Esophagus mucosa (tissue), 1 donor: ENCODE results near the gene JARID2. TPM values are rescaled to one million over a fixed set of nuclear protein-coding genes. Genes with fewer than 3 reads are reported as not detected.
A peak's percentile ranks its signal among the peaks of the same experiment; 100 is the strongest.
"Not testable (repeated sequence)": the region's sequence is repeated elsewhere in the genome, so short reads cannot be mapped to it uniquely, and the experiment has no call there.

Experiments
- ATAC-seq: fragments of 200-7000 bp; cut with Tn5 transposase; one replicate; pipeline ENCODE4 v1.9.1; 2020
- total RNA-seq: library from RNA; stranded (reverse); gene quantifications from one replicate; pipeline ENCODE4 v1.2.4, GENCODE V29; 2023
- donor health status: DM: yes; HTN: yes; CAD: no.

JARID2 gene
- total RNA-seq, 1 donor from 2014 or later, result 22.1 TPM

DNA sequence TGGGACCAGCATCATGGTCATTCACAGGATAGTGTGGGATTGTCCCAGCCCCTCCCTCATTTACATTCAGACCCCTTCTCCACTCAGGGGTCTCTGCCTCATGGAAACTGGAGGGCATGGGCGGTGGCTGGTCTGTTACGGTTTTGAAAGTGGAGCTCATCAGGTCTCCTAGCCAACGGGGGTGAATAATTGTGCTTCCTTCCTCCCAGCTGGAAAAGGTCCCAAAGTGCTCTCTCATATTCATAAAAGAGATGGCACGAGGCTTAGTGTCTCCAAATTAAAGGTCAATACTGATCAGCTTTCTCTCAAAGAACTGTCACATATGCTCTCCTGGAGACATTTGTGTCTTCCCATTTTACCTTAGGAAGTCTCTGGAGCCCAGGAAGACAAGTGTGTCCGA, 19.9 kb downstream of the JARID2 start:
- ATAC-seq, result no peak

DNA sequence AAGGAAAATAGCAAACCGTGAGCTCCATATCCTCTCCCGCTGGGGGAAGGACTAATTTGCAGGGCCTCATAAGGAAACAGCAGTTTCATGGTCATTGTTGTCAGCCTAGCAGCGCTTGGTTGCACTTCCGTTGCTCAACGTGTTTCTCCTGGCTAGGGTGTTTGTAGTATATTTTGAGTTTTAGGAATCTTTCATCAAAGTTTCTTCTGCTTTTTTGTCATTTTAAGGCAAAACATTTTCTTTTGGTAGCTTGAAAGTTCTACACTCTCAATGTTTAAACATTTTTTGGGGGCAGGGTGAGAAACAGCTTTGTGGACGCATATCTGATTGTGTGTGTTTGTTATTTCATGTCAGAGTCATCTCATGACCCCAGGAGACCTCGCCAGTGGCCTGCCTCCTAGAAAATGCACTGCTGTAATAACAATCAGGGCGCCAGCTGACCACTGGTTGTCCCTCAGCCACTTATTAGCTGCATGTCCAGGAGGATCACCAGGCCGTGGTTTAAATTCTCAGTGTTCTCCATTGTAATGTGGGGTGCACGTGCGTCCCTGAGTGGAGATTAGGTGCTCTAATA, 20.6 kb downstream of the JARID2 start:
- ATAC-seq, result no peak

DNA sequence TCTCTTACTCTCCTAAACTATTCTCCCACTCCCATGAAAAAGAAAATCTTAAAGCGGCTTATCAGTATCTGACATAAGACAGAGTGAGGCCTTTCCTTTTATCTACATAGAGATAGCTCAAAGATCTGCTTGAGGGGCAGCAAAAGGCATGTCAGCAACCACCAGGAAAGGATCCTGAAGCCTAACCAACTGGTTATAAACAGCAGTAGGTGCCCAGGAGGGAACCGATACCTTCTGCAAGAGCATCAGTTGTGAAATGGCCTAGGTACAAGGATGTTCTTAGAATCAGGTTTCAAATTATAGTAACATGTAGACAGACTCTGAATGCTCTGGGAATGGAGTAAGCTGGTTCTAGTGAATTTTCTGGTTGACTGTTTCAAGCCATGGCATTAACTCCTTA, 21.4 kb downstream of the JARID2 start:
- ATAC-seq, result no peak

DNA sequence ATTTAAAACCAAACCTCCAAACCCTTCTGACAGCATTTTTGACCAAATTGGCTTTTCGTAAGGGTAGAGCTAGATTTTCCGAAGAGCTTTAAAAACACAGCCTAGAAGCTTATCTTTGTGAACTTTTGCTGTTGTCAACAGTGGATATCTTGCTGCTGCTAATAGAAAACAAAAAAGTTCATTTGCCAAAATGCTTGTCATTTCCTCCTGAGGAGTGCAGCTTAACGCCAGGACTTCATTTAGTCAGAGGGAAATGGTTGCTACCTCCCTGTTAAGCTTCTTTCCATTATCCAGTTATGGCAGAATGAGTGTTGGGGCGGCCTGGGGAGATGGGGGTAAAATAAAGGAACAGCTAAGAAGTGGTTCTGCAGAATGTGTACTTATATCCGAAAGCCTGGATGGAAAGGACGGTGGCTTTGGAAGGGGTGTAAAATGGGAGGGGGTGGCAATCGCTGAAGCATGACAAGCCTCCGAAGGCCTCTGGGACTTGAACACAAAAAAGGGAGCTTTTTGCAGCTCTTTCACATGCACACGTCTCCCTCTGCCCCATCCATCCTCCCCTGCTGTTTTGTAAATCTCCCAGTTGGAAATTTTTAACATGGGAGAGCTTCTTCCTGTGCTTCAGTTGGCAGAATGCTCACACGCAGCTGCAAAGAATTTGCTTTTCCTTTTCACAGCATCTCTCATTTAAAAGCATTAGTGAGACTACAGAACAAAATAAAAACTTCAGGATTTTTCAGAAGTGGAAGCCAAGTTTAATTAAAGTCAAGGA, 22.5 kb downstream of the JARID2 start:
- ATAC-seq, result no peak

DNA sequence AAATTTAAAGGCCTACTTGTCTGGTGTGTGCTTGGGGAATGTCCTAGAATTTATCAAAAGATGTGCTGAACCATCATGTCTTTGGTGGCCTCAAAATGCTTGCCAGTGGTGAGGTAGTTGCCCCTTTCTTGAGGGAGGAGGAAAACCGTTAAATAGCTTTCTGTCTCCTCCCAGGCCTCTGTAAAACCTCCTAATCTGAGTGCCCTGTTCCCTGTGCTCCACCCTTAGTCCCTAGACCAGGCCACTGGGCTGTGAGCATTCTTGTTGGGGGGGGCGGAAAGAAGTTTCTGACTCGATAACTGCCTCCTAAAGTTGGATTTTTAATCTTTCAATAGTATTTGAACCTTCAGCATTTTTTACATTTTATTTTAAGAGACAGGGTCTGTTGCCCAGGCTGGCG, 23.1 kb downstream of the JARID2 start:
- no peak for ATAC-seq

DNA sequence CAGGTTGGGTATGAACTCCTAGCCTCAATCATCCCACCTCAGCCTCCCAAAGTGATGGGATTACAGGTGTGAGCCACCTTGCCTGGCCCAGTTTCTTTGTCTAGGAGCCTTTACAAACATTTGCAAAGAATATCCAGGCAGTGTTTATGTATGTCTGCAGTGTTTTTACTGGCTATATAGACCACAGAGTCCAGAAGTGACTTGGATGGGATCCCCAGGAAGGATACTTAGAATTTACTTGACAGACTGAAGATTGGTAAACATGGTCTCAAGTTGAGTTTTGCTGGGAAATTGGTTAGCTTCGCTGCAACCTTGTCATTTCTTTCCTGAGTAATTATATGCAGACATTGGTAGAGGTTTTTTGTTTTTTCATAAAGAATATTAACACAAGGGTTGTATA, 23.8 kb downstream of the JARID2 start:
- ATAC-seq, result no peak

DNA sequence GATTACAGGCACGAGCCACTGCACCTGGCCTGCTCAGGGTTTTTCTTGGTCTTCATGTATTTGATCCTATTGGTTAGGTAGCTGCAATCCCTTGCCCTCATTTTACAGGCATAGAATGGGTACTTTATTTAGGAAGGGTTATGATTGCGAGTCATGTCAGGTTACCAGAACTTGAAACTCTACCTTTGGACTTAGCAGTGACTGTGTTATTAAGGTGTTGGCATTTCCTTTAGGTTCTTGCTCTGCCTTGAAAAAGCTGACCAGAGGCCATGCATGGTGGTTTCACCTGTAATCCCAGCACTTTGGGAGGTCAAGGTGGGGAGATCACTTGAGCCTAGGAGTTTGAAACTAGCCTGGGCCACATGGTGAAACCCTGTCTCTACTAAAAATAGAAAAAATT, 24.5 kb downstream of the JARID2 start:
- peak; percentile 56 for ATAC-seq

DNA sequence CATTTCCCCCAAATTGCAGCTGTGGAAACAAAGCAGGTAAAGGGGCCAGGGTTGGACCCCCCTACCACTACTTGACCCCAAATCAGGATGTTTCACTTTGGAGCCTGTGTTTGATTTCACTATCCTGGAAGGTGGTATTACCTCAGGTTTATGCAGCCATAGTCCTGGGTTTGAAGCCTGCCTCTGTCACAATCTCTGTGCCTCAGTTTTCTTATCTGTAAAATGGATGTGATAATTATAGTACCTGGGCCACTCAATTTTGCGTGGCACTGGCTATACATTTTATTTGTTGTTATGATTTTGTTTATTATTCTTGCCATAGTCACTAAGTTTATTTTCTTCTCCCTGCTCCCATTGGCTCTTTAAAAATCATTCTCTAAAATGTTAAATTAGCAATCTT, 26.7 kb downstream of the JARID2 start:
- no peak for ATAC-seq

DNA sequence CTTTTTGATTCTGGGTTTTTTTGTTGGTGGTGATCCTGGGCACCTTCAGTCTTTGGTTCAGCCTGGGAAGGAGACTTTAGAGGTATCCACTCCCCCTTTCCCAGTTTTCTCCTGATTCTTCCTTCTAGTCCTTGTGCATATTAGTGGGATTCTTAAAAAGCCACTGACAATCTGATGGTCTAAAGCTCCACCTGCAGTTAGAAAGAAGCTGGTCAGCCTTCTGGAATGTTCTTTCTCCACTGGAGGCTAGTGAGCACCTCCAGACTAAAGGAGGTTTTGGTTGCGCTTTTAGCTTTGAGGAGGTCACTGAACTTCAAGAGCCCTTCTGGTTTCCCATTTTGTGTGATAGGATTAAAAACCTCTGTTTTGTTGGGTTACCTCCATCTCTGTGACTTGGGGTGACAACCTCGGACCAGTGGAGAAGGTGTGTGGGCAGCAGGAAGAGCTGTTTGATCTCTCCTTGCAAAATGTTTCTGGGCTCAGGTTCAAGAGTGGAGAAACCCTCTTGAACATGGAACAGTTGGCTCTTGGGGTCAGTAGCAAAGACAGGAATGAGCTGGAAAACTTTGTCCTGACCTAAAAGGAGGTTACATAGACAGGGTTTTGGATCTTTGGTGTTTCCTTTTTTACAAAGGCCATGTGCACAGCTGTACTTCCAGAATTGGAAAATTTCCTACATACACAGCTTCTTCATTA, 29.0 kb downstream of the JARID2 start:
- ATAC-seq, result no peak

DNA sequence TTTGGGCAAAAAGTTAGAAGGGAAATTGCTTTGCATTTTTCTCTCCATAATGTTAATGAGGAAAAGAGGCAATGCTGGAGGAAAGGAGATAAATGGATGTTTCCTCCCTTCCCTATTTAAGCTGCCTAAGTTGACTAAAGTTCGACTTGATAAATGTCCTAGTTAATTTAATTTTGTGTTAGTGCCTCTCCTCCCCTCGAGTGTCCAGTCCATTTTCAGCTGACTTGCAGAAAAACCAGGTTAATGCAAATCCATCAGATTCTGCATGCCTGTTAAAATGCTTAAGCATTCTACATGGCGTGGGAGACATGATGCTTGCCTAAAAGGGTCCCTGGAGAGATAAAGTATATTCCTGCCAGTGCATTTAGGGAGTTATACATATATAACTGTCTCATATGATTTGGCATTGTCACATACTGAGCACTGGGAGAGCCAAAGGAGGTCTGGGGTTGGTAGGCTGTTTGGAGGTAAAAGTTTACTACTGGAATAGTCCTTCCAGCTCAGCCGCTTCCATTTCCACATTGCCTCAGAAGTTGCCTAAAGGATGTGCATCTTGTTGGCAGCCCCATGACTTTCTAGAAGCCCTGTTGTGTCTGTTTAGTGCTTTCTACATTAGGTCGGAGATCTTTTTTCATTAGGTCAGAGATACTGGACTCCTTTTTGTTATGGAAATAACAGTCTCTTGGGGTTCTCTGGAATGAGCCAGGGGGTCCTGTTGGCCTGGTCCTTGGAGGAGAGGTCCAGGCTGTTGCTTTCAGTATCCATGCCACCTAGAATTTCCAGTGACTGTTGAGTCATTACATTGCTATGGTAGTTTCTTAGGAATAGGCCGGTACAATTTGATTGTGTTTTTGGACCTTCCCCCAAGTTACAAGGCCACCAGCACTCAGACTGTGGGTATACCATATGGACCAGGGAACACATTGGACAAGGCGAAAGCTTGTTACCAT, 30.4 kb downstream of the JARID2 start:
- ATAC-seq, result no peak

DNA sequence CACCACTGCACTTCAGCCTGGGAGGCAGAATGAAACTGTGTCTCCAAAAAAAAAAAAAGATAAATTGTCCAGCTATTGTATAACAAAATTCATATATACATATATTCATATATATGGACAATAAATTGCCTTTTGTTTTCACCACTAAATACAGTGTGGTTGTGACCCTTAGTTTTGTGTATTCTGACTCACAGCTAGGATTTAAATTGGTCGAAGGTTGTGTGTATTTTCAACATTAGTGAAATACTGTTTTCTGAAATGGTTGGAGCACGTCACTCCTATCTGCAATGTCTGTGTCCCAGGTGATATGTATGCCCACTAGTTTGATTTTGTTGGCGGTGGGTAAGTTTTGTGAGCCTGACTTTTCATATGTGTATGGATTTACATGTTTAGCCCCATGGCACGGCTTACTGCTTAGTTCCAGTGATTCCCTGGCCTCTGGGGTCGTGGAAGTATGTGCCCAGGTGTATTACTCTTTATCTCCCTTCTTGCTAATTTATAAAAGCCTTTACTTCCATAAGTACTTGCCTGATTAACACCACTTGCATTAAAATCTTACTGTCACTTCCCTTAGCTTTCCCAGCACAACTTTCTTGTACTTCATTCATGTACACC, 33.3 kb downstream of the JARID2 start:
- ATAC-seq, result no peak

DNA sequence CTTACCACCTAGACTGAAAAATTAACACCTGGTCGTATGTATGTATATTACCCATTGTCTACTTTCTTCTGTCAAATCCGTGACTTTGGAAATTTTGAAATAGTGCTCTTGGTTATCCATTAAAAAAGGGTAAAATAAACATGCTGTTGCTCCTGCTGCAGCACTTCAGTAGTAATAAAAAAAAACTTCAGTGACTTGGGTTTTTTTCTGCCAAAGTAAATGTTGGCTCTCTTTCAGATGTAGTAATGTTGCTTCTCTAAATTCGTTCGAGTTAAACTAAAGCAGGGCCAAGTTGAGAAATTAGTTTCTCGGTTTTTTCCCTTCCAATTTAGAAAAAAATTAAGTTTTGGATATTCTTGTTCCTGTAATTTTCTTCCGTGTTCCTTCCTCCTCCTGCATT, 34.2 kb downstream of the JARID2 start:
- ATAC-seq, result no peak

DNA sequence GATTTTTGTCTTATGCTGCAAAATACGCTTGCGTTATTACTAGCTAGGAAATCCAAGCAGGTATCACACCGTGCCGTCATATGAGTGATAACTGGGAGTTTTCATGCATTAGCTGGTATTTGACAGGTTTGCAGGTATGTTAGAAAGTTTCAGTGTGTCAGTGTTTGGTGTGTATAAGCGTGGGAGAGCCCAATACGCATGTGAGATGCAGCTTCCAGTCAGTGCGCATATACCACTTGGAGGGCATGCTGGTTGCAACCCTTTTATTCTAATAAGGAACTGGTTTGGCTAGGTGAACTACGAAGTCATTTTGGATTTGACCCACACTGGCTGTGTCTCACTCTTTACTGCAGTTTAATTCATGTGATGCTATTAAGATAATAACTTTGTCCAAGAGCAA, 35.1 kb downstream of the JARID2 start:
- peak; percentile 39 for ATAC-seq

DNA sequence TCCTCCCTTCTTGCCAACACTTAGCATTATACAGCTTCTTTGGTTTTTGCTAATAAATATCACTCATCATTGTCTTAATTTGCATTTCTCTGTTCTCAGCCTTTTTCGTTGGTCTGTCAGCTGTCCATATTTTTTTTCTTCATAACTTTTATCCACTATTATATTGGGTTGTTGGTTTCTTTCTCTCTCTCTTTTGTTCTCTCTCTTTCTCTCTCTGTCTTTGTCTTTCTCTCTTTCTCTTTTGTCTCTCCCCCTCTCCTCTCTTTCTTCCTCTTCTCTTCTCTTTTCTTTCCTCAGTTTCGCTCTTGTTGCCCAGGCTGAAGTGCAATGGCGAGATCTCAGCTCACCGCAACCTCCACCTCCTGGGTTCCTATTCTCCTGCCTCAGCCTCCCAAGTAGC, 36.5 kb downstream of the JARID2 start:
- no peak for ATAC-seq

DNA sequence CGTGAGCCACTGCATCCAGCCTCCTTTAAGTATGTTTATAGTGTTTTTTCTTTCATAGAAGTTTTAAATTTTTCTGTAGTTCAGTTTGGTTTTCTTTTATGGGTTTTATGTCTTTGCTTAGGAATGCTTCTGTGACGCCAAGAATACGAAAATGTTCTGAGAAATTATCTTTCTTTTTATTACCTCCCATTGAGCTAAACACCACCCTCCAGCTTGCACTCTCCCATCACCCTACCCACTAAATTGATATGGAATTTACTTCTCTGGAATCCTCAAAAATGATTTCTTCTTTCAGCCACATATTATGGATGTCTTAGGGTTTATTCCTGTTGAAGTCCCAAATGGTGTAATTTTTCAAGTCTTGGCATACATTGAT, 38.1 kb downstream of the JARID2 start:
- no peak for ATAC-seq

DNA sequence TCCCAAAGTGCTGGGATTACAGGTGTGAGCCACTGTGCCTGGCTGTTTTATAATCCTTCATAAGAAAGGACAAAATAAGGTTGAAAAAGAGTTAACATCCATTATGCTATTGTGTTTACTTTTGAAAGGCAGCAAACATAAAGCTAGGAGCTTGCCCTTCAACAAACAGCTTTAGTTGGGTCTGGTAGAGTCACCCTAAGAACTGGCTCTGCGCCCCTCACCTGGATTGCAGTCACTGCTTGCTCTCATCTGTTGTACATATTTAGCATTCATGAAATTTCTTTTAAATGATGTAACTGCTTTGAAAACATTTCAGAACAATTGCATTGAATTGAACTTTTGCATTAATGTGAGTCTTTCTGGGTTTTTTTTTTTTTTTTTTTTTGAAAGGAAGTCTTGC, 38.9 kb downstream of the JARID2 start:
- no peak for ATAC-seq

DNA sequence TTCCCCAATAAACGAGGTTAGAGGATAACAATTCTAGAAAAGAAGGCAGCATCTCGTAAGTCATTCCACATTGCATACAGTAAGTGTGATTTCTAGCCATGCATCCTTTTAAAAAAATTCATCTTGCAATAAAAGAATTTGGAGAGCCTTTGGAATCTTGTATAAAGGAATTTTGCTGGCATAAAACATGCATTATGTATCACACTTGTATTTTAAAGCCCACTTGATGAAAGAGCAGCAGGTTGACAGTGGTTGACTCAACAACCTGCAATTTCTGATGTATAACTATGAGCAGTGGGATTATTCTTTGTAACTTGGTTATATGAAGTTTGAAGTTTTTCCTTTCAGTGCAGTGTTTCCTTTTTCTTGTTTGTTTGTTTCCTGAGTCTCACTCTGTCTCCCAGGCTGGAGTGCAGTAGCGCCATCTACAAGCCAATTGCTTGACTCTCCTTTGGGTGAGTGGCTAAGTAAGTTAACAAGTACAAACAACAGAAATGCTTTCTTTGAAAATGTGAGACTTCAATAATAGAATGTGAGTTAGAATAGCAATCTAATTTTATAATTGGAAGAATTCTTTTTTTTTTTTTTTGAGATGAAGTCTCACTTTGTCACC, 39.9 kb downstream of the JARID2 start:
- ATAC-seq, result no peak

DNA sequence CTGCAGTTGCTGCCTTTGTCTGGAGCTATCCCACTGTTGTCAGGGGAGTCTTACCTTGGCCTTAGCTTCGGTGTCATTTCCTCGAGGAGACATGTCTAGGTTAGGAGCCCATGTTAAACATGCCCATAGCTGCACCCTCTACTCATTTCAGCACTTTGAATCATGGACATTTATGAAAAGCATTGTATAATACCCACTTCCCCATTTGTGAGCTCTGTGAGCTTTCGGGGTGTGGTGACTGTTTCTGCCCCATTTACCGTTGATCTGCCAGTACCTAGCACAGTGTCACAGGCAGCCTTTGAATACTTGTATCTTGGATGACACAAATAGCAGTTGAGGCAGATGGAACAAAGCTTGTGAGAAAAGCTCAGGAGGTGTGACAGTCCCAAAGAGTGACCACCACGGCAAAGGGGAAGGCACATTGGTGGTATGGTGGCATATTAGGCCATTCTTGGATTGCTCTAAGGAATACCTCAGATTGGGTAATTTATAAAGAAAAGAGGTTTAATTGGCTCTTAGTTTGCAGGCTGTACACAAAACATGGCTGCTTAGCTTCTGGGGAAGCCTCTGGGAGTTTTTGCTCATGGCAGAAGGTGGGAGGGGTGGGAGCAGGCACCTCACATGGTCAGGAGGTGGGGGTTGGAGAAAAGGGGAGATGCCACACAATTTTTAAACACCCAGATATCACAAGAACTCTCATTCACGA, 42.0 kb downstream of the JARID2 start:
- peak; percentile 70 for ATAC-seq

DNA sequence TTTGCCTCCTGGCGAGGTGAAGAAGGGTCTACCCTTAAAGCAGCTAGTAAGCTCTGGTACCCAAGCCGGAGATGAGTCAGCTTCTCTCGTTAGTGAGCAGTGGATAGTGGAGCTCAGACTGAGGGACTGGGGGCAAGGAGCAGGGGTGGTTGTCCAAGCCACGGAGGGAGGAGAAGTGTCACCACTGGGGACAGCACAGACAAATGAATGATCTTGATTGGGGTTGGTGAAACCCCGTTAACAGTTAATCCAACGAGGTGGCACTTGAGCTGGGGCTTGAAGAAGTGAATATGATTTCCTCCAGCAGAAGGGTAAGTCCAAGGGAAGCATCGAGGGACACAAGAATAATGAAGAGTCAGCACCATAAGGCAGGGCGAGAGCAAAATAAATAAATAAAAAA, 43.0 kb downstream of the JARID2 start:
- ATAC-seq, result peak; percentile 19

DNA sequence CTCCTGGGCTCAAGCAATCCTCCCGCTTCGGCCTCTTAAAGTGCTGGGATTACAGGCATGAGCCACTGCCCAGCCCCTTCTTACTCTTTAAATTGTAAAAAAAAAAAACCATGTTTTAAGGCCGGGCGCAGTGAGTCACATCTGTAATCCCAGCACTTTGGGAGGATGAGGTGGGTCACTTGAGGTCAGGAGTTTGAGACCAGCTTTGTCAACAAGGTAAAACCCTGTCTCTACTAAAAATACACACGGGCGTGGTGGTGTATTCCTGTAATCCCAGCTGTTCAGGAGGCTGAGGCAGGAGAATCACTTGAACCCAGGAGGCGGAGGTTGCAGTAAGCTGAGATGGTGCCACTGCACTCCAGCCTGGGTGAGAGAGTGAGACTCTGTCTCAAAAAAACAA, 43.6 kb downstream of the JARID2 start:
- not testable (repeated sequence) for ATAC-seq

DNA sequence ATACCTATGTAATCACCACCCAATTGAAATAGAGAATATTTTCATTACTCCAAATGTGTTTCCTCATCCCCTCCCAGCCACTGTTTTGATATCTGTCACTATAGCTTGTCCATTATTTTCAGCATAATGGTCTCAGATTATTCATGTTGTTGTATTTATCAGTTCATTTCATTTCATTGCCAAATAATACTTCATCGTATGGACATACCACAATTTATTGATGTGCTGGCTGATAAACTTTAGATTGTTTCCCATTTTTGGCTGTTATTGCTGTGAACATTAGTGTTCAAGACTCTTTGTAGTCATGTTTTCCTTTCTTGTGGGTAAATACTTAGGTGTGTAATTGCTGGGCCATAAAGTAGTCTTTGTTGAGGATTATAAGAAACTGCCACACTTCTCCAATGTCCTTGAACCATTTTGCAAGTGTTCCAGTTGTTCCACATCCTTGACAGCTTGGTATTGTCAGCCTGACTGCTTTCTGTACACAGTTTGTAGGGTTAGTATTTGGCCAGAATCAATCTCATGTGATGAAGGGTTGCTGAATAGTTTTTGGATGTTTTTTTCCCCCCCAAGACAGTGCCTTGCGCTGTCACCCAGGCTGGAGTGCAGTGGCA, 44.3 kb downstream of the JARID2 start:
- ATAC-seq, result no peak
